Activated naive CD8-positive, alpha-beta T cell treated with anti-CD3 and anti-CD28 coated beads, Interleukin-2, amount 50 U/mL, for 24 hours (primary cell): ENCODE data around the gene CLDN4.
"Not testable (repeated sequence)": the region's sequence is repeated elsewhere in the genome, so short reads cannot be mapped to it uniquely, and the experiment has no call there.

Experiments
- ATAC-seq: fragments of 150-1000 bp; cut with Tn5 transposase; one replicate; pipeline ENCODE4 v1.10.0; 2021
- DNase-seq: peaks from one replicate; pipeline ENCODE4 v3.0.0; 2021
- H3K27ac Mint-ChIP-seq: one replicate; pipeline ENCODE4 v1.8.0; 2021; ENCODE audit warnings: mild to moderate bottlenecking, mixed read lengths
- H3K27me3 Mint-ChIP-seq: one replicate; pipeline ENCODE4 v1.8.0; 2021; ENCODE audit warnings: mixed read lengths
- H3K36me3 Mint-ChIP-seq: one replicate; pipeline ENCODE4 v1.8.0; 2021; ENCODE audit warnings: low read depth, mixed read lengths
- H3K4me1 Mint-ChIP-seq: one replicate; pipeline ENCODE4 v1.8.0; 2021; ENCODE audit warnings: mixed read lengths
- H3K4me3 Mint-ChIP-seq: one replicate; pipeline ENCODE4 v1.8.0; 2021; ENCODE audit warnings: mild to moderate bottlenecking, moderate library complexity, mixed read lengths
- H3K9me3 Mint-ChIP-seq: one replicate; pipeline ENCODE4 v1.8.0; 2021; ENCODE audit warnings: mixed read lengths

Gene CLDN4

GRCh38 chr7:73812996-73813395 is 17.8 kb upstream of the CLDN4 start:
- Mint-ChIP-seq H3K4me3 (no peak overlapping the region), H3K4me1 (no peaks in the 10 kb centered on the region), H3K9me3 (no peaks in the 10 kb centered on the region), H3K27ac (no peak overlapping the region), H3K36me3 (no peaks in the 10 kb centered on the region), H3K27me3 (peaks cover 14% of the 10 kb centered on the region)
- DNase-seq: no peak
- ATAC-seq: no peak

- Mint-ChIP-seq H3K4me1 (no peaks in the 10 kb centered on the region), H3K27me3 (peaks cover 14% of the 10 kb centered on the region), H3K27ac (no peak overlapping the region), H3K4me3 (no peak overlapping the region), H3K9me3 (no peaks in the 10 kb centered on the region), H3K36me3 (no peaks in the 10 kb centered on the region)
- no peak for DNase-seq
- no peak for ATAC-seq
Observed at GRCh38 chr7:73815436-73815835, 15.4 kb upstream of the CLDN4 start.

- Mint-ChIP-seq H3K36me3 (no peaks in the 10 kb centered on the region), H3K9me3 (no peaks in the 10 kb centered on the region), H3K4me1 (no peaks in the 10 kb centered on the region), H3K27me3 (peaks cover 11% of the 10 kb centered on the region), H3K27ac (no peak overlapping the region), H3K4me3 (no peak overlapping the region)
- no peak for ATAC-seq
- DNase-seq: no peak
Observed at GRCh38 chr7:73817121-73817520, 13.7 kb upstream of the CLDN4 start.

GRCh38 chr7:73820013-73820412 is 10.8 kb upstream of the CLDN4 start:
- no peak for ATAC-seq
- H3K4me3 Mint-ChIP-seq: no peak overlapping the region
- DNase-seq: no peak
- no peak overlapping the region for H3K27ac Mint-ChIP-seq
- H3K27me3 Mint-ChIP-seq: peaks cover 7% of the 10 kb centered on the region
- H3K36me3 Mint-ChIP-seq: no peaks in the 10 kb centered on the region
- H3K9me3 Mint-ChIP-seq: no peaks in the 10 kb centered on the region
- no peaks in the 10 kb centered on the region for H3K4me1 Mint-ChIP-seq

GRCh38 chr7:73821597-73822285 is 9.1 kb upstream of the CLDN4 start:
- not testable (repeated sequence) for H3K27me3 Mint-ChIP-seq, H3K9me3 Mint-ChIP-seq, DNase-seq, H3K4me1 Mint-ChIP-seq, H3K4me3 Mint-ChIP-seq, H3K27ac Mint-ChIP-seq, ATAC-seq, H3K36me3 Mint-ChIP-seq

GRCh38 chr7:73822319-73823173 is 8.2 kb upstream of the CLDN4 start:
- no peaks in the 10 kb centered on the region for H3K36me3 Mint-ChIP-seq
- peaks cover 8% of the 10 kb centered on the region for H3K27me3 Mint-ChIP-seq
- H3K27ac Mint-ChIP-seq: no peak overlapping the region
- peaks cover 11% of the 10 kb centered on the region for H3K4me1 Mint-ChIP-seq
- no peak for DNase-seq
- no peak overlapping the region for H3K4me3 Mint-ChIP-seq
- no peak for ATAC-seq
- H3K9me3 Mint-ChIP-seq: no peaks in the 10 kb centered on the region

GRCh38 chr7:73823257-73823656 is 7.5 kb upstream of the CLDN4 start:
- ATAC-seq: no peak
- H3K4me1 Mint-ChIP-seq: peaks cover 16% of the 10 kb centered on the region
- no peaks in the 10 kb centered on the region for H3K9me3 Mint-ChIP-seq
- peaks cover 8% of the 10 kb centered on the region for H3K27me3 Mint-ChIP-seq
- H3K27ac Mint-ChIP-seq: no peak overlapping the region
- H3K4me3 Mint-ChIP-seq: no peak overlapping the region
- H3K36me3 Mint-ChIP-seq: no peaks in the 10 kb centered on the region
- no peak for DNase-seq

GRCh38 chr7:73823873-73824592 is 6.8 kb upstream of the CLDN4 start:
- H3K27ac Mint-ChIP-seq: no peak overlapping the region
- H3K9me3 Mint-ChIP-seq: no peaks in the 10 kb centered on the region
- no peak overlapping the region for H3K4me3 Mint-ChIP-seq
- H3K27me3 Mint-ChIP-seq: peaks cover 8% of the 10 kb centered on the region
- H3K36me3 Mint-ChIP-seq: no peaks in the 10 kb centered on the region
- no peak for DNase-seq
- peaks cover 23% of the 10 kb centered on the region for H3K4me1 Mint-ChIP-seq
- no peak for ATAC-seq

GRCh38 chr7:73824986-73825385 is 5.8 kb upstream of the CLDN4 start:
- Mint-ChIP-seq H3K36me3 (no peaks in the 10 kb centered on the region), H3K27ac (no peak overlapping the region), H3K27me3 (peaks cover 10% of the 10 kb centered on the region), H3K4me1 (peaks cover 27% of the 10 kb centered on the region), H3K9me3 (no peaks in the 10 kb centered on the region), H3K4me3 (no peak overlapping the region)
- ATAC-seq (no peak), DNase-seq (no peak)

- peaks cover 10% of the 10 kb centered on the region for H3K27me3 Mint-ChIP-seq
- no peaks in the 10 kb centered on the region for H3K36me3 Mint-ChIP-seq
- DNase-seq: no peak
- H3K27ac Mint-ChIP-seq: no peak overlapping the region
- no peaks in the 10 kb centered on the region for H3K9me3 Mint-ChIP-seq
- H3K4me1 Mint-ChIP-seq: peaks cover 27% of the 10 kb centered on the region
- ATAC-seq: no peak
- H3K4me3 Mint-ChIP-seq: no peak overlapping the region
Observed at GRCh38 chr7:73827567-73828106, 3.2 kb upstream of the CLDN4 start.

GRCh38 chr7:73828107-73828803 is 2.5 kb upstream of the CLDN4 start:
- H3K27ac Mint-ChIP-seq: no peak overlapping the region
- H3K4me1 Mint-ChIP-seq: peaks cover 27% of the 10 kb centered on the region
- H3K36me3 Mint-ChIP-seq: no peaks in the 10 kb centered on the region
- H3K27me3 Mint-ChIP-seq: peaks cover 8% of the 10 kb centered on the region
- ATAC-seq: peak; percentile 84
- peak; percentile 23 for DNase-seq
- H3K4me3 Mint-ChIP-seq: no peak overlapping the region
- no peaks in the 10 kb centered on the region for H3K9me3 Mint-ChIP-seq

GRCh38 chr7:73828972-73829371 is 1.8 kb upstream of the CLDN4 start:
- Mint-ChIP-seq H3K36me3 (no peaks in the 10 kb centered on the region), H3K27me3 (peaks cover 6% of the 10 kb centered on the region), H3K4me3 (no peak overlapping the region), H3K9me3 (no peaks in the 10 kb centered on the region), H3K4me1 (peaks cover 27% of the 10 kb centered on the region), H3K27ac (no peak overlapping the region)
- no peak for ATAC-seq
- no peak for DNase-seq

GRCh38 chr7:73829505-73829904 is 1.3 kb upstream of the CLDN4 start:
- no peak for ATAC-seq
- Mint-ChIP-seq H3K27me3 (peaks cover 6% of the 10 kb centered on the region), H3K36me3 (no peaks in the 10 kb centered on the region), H3K9me3 (no peaks in the 10 kb centered on the region), H3K27ac (no peak overlapping the region), H3K4me3 (no peak overlapping the region), H3K4me1 (peaks cover 27% of the 10 kb centered on the region)
- DNase-seq: no peak
